NCI-H2081 treated with DMSO at 0.1 percent for 48 hours (cell line): ENCODE results near the gene MICALL2.

Source experiments
- DNase-seq: peaks from one replicate; lab custom pipeline; 2025; lab: John Stamatoyannopoulos, UW

MICALL2 gene

DNA sequence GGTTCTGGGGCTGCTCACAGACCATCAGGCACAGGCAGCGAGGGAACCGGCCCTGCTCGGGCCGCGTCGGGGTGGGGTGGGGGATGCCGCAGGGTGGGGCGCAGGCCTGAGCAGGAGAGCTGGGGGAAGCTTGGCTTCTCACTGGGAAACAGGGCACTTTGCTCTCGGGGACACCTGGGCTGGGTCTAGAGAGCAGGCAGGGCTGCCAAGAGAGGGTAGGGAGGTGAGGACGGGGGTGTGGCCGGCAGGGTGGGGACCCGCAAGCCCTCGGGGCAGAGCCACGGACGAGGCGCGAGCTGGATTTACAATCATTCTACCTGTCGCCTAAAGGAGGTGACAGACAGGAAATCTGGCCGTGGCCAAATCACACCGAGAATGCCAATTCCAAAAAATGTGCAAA lies 33.9 kb upstream of the MICALL2 start:
- no peak for DNase-seq

DNA sequence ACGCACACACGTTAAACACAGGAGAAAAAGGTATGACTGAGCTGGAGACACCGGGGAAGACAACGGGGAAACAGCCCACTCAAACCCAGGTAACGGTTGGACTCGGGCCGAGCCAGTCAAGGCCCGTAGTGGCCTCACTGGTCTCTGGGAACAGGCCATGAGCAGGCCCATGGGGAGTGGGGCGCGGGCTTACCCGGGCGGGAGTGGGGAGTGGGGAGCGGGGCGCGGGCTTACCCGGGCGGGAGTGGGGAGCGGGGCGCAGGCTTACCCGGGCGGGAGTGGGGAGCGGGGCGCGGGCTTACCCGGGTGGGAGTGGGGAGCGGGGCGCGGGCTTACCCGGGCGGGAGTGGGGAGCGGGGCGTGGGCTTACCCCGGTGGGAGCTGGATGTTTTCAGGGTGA lies 33.4 kb upstream of the MICALL2 start:
- DNase-seq, result no peak

DNA sequence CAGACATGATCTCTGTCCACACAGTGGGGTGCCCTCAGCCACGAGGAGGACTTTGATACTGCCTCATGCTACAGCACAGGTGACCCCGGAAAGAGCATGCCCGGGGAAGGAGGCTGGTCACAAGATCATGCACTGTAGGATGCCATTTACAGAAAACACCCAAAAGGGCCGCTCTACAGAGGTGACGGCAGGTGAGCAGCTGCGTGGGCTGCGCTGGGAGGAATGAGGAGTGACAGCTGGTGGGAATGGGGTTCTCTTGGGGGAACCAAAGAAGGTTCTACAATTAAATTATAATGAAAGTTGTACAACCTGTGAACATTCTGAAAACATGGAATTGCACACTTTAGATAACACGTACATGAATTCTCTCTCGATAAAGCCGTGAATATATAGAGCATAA lies 33.0 kb upstream of the MICALL2 start:
- DNase-seq, result no peak

DNA sequence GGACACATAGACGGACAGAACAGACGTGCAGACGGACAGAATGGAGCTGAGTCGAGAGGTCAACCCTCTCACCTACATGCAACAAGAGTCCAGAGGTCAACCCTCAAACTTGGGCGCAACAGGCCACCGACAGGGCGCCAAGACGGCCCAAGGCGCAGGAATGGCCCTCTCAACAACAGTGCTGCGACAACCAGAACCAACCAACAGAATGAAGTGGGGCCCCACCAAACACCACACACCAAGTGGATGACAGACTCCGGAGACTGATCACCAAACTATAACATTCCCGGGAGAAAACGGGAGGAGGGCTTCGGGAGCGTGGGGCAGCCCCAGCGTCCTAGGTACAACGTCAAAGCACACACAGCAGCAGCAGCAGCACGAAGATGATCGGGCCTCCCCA lies 31.6 kb upstream of the MICALL2 start:
- no peak for DNase-seq

DNA sequence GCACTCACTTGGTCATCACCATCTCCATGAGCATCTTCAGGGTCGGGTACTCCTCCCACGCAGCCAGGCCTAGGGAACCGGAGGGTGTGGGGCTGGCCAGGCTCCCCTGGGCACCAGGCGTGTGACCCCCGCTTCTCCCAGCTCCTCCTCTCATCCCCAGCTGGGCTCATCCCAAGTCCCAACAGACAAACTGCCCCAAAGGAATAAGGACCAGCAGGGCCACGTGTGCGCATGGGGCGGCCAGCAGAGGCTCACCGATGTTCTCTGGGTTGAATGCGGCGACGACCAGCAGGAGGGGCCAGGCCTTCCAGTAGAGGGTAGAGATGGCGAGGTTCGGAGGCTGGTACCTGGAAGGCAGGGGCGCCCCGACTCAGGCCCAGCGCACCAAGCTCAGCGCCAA lies 30.1 kb upstream of the MICALL2 start:
- no peak for DNase-seq

DNA sequence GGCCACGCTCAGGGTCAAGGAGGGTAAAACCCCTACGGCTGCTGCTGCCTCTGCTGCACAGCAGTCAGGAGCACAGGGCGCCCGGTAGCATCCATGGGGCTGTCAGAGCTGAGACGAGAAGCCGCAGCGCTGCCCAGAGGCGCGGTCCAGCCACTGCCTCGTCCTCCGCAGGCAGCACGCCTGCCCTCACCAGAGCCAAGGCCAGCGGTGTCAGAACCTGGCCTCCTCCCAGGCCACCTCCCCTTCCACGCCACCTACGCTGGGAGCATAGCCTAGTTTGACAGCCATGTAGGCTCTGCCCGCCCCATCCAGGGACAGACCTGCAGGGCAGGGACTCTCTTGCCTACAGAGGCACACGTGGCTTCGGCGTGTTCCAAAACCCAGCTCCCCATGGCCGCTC lies 28.7 kb upstream of the MICALL2 start:
- DNase-seq, result no peak

DNA sequence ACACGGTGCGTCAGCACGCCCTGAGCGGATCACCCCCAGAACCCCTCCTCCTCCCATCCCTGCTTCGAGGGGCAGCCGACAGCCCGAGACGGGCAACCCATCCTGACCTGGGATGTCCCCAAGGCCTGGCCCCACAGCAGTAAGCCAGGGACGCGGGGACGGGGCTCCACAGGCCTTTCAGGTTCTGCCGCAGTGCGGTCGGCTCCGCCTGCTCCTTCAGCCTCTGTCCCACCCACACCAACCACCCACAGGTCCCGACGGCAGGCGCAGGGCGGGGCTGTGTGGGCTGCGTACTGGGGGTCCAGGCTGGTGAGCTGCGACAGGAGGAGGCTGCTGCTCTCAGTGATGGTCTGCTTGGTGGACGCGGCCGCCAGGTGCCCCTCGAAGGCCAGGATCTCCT lies 28.2 kb upstream of the MICALL2 start:
- DNase-seq, result no peak

DNA sequence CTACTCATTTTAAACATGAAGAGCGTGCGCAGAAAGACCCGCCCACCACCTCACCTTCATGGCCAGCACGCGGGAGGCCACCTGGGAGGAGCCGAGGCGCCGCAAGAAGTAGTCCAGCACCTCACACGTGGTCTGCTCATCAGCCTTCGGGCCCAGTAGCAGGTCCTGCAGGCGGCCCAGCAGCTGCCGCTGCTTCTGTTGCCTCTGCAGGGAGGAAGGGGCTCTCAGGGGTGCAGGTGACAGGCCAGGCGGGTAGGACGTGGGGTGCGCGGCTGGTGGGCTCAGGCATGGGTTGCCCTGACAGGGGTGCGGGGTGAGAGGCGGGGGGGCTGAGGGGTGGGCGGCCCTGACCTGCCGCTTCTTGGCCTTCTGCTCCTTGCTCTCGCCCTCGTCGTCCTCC lies 27.3 kb upstream of the MICALL2 start:
- no peak for DNase-seq

DNA sequence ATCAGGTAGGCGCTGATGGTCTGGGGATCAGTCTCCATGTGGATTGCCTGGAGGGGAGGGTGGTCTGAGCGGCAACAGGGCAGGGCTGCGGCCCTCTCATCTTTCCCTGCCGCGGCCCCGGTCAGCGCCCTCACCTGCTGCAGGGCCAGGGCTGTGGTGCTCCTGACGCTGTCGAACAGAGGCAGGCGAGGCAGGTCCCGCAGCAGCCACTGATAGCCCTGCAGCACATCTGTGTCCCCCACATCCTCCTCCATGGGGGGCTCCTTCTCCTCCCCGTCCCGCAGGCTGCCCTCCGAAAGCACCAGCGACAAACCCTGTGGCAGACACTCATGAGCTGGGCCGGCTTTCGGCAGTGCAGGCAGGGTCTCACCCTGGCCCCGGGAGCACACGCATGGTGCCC lies 25.9 kb upstream of the MICALL2 start:
- DNase-seq, result no peak

DNA sequence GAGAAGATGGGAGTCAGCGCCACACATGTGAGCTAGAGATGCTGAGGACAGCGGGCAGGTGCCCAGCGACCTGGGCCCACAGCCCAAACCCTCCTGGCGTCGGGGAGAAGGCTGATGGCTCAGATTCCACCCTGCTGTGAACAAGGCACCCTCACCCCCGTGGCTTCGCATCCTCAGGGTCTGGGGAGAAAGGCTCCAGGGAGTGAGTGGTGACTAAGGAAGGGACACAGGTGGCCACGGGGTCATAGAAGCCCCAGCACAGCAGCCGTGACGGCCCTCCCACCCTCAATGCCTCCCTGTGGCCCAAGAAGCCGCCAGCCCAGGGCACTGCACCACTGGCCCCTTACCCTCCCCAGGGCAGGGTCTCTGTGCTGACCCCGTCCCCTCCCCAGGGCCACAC lies 25.3 kb upstream of the MICALL2 start:
- no peak for DNase-seq

DNA sequence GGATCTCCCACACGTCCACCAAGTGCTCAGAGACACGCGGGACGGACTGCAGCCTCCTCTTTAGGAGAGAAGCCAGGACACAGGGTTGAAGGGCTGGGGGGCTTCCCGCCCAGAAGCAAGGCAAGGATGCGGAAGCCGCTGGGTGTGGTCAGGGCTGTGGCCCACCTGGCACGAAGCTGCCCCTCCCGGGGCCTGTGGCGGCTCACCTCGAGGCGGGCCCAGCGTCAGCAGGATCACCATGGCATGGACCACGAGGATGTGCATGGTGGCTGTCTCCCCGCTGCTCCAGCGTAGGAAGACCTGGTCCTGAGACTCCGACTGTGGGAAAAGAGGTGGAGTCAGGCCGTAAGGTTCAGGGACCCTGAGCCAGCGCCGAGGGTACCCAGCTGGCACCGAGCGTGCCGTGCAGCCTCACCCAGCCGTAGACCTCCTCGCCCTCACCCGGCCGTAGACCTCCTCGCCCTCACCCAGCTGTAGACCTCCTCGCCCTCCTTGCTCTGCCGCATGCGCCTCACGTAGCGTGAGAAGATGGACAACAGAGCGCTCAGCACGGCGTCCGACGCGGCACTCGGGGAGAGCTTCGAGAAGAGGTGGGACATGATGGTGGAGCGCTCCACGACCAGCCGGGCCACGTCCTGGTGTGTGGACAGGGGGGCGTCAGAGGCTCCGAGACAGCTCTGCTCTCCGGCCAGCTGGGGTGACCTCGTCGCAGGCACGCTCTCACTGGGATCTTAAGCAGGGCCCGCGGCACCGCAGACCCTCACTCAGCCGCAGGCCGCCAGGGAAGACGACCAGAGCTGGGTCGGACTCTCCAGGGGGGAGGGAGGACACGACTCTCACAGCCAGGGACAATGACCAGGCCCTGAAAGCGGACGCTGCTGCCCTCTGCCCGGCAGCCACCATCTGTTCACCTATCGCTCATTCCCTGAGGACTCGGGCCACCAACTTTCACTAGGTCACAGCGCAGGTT lies 24.6 kb upstream of the MICALL2 start:
- DNase-seq, result no peak

DNA sequence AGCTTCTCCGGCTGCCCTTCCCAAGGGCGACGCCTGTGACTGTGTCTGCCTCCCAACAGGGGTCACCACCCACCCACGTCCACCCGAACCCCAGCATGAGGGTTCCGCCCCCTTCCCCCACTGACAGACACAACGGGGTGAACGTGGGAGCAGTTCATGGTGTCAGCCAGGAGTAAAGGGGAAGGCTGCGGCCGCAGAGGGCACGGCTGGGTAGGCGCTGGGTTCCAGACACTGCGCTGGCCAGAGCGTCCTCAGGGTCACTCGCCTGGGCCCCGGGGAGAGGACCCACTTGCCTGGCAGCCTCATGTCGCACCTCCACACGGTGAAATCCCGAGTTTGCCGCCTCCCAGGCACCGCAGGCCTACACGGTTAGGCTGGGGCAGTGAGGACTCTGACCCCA lies 23.8 kb upstream of the MICALL2 start:
- no peak for DNase-seq

DNA sequence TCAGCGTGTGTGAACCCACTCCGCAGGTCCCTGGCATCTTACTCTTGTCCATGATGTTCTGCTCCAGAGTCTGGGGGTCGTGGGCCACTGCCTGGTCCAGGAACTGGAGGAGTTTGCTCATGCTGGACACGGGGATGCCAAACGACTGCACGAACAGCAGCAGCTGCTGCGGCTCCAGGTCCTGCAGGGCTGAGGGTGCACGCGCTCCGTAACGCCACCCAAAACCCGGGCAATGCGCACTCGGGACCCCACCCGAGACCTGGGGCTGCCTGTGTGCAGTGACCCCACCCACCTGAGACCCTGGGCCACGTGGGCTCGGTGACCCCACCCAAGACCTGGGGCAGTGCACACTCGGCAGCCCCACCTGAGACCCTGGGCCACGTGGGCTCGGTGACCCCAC lies 22.0 kb upstream of the MICALL2 start:
- DNase-seq, result no peak

DNA sequence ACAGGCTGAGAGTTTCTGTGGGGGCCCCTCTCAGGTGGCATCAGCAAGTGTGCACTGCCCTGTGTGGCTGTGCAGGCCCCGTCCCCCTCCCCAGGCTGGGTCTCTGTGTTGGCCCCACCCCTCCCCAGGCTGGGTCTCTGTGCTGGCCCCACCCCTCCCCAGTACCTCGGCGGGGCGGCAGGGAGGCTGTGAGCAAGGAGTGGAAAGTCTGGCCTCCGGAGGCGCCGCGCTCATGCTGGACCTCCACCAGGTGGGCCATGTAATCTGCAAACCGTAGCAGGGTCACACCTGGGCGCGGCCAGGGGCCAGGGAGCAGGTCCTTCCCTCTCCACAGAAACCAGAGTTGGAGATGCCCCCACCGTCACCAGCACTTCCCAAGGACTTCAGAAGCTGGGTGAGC lies 21.4 kb upstream of the MICALL2 start:
- DNase-seq, result no peak

DNA sequence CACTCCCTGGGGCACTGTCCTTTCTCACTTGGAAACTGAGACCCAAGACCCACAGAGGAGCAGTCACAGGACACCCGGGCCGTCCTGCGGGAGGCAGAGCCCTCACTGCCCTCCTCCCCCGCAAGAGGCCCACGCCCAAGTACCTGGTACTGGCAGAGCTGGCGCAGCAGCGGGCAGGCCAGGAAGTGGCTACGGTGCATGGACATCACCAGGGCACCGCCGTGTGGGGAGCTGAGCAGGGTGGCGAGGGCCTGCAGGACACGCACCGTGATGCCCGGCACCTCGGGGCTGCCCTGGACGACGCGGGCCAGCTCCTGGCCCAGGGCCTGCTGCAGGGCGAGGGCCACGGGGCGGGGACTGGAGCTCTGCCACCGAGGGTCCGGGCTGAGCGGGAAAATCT lies 20.0 kb upstream of the MICALL2 start:
- no peak for DNase-seq

DNA sequence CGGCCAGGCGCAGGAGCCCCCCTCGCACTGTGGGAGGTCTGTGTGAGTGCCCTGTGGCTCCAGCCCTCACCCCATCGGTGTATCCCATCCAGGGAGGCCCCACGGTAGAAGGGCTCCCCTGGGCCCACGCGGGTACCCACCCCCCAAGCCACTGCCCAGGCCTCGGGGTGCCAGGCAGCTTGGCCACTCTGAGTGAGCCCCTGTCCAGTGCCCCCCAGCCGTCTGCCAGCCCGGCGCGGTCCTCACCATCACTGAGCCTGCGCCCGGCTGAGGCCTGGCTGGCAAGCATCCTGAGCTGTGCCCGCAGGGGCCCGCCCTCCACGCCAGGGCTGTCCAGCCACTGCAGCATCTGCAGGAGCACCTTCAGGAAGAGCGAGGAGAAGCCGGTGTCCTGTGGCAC lies 19.2 kb upstream of the MICALL2 start:
- DNase-seq, result no peak

DNA sequence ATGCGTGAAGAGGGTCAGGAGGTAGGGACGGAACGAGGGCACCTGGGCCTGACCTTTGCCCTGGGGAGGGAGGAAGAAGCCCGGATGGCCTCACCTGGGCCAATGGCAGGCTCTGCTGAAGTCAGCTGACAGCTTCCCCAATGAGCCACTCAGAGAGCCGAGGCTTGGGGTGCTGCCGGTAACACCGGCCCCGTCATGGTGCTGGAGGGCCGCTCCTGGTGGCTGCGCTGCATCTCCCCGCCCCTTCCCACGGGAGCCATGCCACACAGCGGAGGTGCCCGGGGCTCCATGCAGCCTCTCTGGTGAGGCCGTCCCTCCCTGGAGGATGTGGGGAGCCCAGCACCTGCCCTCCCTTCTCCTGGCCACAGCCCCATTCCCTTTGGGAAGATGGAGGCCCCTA lies 17.6 kb upstream of the MICALL2 start:
- DNase-seq, result no peak

DNA sequence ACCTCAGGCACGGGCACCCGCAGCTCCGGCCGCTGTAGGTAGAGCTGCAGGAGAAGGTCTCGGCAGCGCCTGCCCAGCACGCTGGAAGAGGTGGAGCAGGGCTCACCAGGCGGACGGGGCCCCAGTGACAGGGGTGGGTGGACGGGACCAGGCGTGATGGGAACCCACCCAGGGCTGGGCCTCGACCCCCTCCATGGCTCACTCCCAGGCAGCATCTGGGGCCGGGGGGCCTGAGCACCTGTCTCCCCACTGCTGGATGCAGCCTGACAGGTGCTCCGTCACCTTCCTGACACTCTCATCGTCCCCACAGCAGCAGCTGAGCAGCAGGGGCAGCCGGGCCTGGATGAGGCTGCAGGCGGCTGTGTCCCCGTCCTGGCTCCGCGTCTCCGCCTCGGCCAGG lies 16.7 kb upstream of the MICALL2 start:
- no peak for DNase-seq

DNA sequence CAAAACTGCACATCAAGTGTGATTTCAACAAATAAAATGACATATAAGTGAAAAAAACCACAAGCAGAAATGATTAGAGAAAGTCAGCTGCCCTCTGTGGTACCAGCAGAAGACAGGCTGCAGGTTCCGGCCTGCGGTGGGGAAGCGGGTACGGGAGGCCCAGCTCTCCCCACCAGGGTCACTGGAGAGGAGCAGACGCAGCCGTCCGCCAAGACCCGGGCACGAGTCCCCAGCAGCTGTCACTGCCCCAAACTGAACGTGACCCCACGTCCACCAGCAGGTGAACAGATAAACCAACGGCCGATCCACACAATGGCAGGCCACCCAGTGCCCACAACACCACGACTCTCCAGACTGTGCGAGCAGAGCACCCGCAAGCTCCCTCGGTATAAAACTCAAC lies 16.1 kb upstream of the MICALL2 start:
- no peak for DNase-seq

DNA sequence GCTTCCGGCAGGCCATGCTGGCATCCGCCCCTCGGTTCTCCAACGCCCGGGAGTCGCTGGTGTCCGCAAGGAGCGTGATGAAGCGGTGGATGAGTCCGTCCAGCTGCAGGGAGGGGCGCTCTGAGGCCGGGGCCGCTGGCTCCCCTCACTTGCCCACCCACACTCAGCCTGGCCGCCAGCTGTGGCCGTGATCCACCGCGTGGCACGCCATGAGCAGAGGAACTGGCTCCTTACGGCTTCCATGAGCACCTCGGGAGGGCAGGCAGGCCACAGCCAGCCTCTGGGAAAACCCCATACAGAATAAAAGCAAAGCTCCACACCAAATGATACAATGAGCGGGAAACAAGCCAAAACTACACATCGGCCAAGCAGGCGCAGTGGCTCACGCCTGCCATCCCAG lies 15.5 kb upstream of the MICALL2 start:
- no peak for DNase-seq

DNA sequence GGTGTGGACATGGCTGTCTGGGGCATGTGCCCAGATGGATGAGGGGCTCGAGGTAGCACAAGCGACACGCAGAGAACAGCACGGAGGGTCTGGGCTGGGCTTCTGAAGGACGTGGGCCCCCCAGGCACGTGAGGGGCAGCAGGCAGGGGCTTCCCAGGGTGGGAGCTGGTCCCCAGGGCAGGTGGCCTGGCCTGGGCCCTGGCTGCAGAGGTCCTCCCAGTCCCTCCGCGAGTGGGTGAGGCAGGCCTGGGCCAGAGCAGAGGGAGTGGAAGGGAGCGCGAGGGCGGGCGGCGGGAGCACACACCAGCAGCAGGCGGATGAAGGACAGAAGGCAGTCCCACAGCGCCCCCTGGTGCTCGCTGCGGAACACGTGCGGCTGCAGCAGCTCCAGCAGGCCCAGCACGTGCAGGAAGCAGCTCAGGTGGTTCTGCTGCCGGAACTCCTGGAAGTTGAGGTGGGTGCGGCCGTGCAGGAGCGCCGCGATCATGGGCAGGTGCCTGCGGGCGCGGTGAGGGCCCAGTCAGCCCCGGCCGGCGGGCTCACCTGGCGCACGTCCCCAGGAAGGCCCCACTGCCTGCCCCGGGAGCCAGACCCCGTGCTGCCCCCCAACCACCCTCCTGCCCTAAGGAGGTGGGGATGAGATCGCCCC lies 14.7 kb upstream of the MICALL2 start:
- peak; percentile 41 for DNase-seq

DNA sequence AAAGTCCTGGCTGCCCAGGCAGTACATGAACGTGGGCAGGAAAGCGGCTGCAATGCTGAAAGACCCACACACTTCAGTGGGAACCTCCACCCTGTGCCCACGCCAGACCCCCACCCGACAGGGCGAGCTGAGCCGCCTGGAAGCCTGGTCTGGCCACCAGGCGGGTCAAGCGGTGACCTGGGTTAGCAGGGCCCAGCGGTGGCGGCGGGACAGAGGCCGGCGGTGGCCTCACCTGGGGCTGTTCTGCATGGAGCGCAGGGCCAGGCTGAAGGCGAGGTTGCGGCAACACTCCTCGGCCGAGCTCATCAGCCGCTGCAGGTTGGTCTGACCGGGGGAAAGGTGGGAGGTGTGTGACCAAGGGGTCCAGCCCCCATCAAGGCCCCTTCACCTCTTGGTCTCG lies 11.6 kb upstream of the MICALL2 start:
- DNase-seq, result no peak

DNA sequence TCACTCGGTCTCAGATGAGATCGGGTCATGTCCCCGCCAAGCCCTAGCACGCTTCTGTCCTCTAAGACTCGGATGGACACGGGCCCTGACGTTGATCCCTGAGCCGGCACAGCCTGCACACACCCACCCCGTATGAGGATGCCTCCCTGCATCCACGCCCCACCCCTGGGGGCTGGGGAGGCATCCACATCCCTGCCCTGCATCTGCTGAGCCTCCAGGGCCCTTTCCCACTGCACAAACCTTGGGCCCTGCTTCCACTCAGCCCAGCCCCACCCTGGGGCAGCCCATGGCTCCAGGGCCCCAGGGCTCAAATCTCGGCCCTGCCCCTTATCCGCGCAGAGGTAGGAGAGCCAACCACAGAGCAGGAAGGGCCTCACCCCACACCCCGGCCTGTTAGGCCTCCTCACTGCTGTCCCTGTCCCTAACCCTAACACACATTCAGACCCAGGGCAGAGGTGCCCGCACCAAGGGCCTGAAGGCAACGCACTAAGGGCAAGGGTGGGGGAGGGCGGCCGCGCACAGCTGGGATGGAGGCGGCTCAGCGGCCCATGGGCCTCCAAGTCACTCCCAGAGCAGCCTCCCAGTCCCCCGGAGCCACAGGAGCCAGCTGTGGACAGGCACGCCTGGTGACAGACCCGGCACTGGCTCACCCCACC lies 9.5 kb upstream of the MICALL2 start:
- no peak for DNase-seq
